ENCODE measurements around the gene POLR2H.
A peak's percentile ranks its signal among the peaks of the same experiment; 100 is the strongest.

POLR2H gene

GRCh38 chr3:184325715-184326369 is 35.7 kb upstream of the POLR2H start:
- DNase-seq: no peak
- H2AK5ac ChIP-seq (ENCODE audit: low read length): no peak overlapping the region
- no peak overlapping the region for H3K4ac ChIP-seq (ENCODE audit: low read depth, low read length)
- no CpG with 5 or more reads among the region's 6 CpGs for WGBS (ENCODE audit: extremely low coverage, insufficient coverage, insufficient read length)
- H2BK120ac ChIP-seq (ENCODE audit: insufficient read depth, low read length, poor library complexity): no peak overlapping the region
- no peak overlapping the region for H3K4me2 ChIP-seq (ENCODE audit: low read length)
- no peak overlapping the region for H3K4me3 ChIP-seq (ENCODE audit: low read depth, low read length)
- no peak overlapping the region for H3K14ac ChIP-seq (ENCODE audit: low read length)
- no peaks in the 10 kb centered on the region for H3K27me3 ChIP-seq (ENCODE audit: insufficient read depth, low read length)
- H4K8ac ChIP-seq (ENCODE audit: low read depth, low read length): no peak overlapping the region
- no peak overlapping the region for H4K12ac ChIP-seq (ENCODE audit: low read depth, low read length)
- H3K9me3 ChIP-seq (ENCODE audit: insufficient read depth, low read depth, low read length): no peaks in the 10 kb centered on the region
- no peaks in the 10 kb centered on the region for H3K4me1 ChIP-seq (ENCODE audit: control insufficient read depth in 1 of 2, insufficient read depth in 2 of 2, low read length in 2 of 2)
- no peak overlapping the region for H2BK12ac ChIP-seq (ENCODE audit: low read length)
- no peaks in the 10 kb centered on the region for H3K79me1 ChIP-seq (ENCODE audit: low read length)
- no peaks in the 10 kb centered on the region for H3K79me2 ChIP-seq (ENCODE audit: control insufficient read depth, insufficient read depth, low read length, poor library complexity)
- no peak overlapping the region for H3K23ac ChIP-seq (ENCODE audit: low read length)
- no peak overlapping the region for H3K18ac ChIP-seq (ENCODE audit: low read length)
- H3K36me3 ChIP-seq (ENCODE audit: control insufficient read depth in 1 of 2, insufficient read depth in 2 of 2, low read length in 2 of 2): peaks cover 79 to 90% of the 10 kb centered on the region in 2 experiments
- no peak overlapping the region for H2BK5ac ChIP-seq (ENCODE audit: low read depth, low read length, poor library complexity)
- H4K91ac ChIP-seq (ENCODE audit: low read depth, low read length): no peak overlapping the region
- no peak overlapping the region for H3K27ac ChIP-seq (ENCODE audit: low read depth, low read length)
- no peak overlapping the region for H3K9ac ChIP-seq (ENCODE audit: low read length)
- H2AFZ ChIP-seq (ENCODE audit: insufficient read depth, low read length, poor library complexity): no peak overlapping the region

- no peak overlapping the region for H2AFZ ChIP-seq (ENCODE audit: insufficient read depth, low read length, poor library complexity)
- peaks cover 6 to 7% of the 10 kb centered on the region in 2 experiments for H3K4me1 ChIP-seq (ENCODE audit: control insufficient read depth in 1 of 2, insufficient read depth in 2 of 2, low read length in 2 of 2)
- no peak overlapping the region for H3K9ac ChIP-seq (ENCODE audit: low read length)
- no peaks in the 10 kb centered on the region for H3K79me2 ChIP-seq (ENCODE audit: control insufficient read depth, insufficient read depth, low read length, poor library complexity)
- no peak for DNase-seq
- no CpG with 5 or more reads among the region's 21 CpGs for WGBS (ENCODE audit: extremely low coverage, insufficient coverage, insufficient read length)
- H2BK120ac ChIP-seq (ENCODE audit: insufficient read depth, low read length, poor library complexity): no peak overlapping the region
- H3K23ac ChIP-seq (ENCODE audit: low read length): no peak overlapping the region
- no peak overlapping the region for H2BK5ac ChIP-seq (ENCODE audit: low read depth, low read length, poor library complexity)
- no peak overlapping the region for H3K4ac ChIP-seq (ENCODE audit: low read depth, low read length)
- H3K27me3 ChIP-seq (ENCODE audit: insufficient read depth, low read length): no peaks in the 10 kb centered on the region
- no peak overlapping the region for H3K14ac ChIP-seq (ENCODE audit: low read length)
- no peak overlapping the region for H3K27ac ChIP-seq (ENCODE audit: low read depth, low read length)
- no peak overlapping the region for H4K8ac ChIP-seq (ENCODE audit: low read depth, low read length)
- no peak overlapping the region for H4K12ac ChIP-seq (ENCODE audit: low read depth, low read length)
- no peak overlapping the region for H3K18ac ChIP-seq (ENCODE audit: low read length)
- H2BK12ac ChIP-seq (ENCODE audit: low read length): no peak overlapping the region
- no peak overlapping the region for H3K4me3 ChIP-seq (ENCODE audit: low read depth, low read length)
- H3K79me1 ChIP-seq (ENCODE audit: low read length): no peaks in the 10 kb centered on the region
- no peak overlapping the region for H4K91ac ChIP-seq (ENCODE audit: low read depth, low read length)
- peaks cover 79 to 91% of the 10 kb centered on the region in 2 experiments for H3K36me3 ChIP-seq (ENCODE audit: control insufficient read depth in 1 of 2, insufficient read depth in 2 of 2, low read length in 2 of 2)
- peaks cover 2% of the 10 kb centered on the region for H3K9me3 ChIP-seq (ENCODE audit: insufficient read depth, low read depth, low read length)
- H3K4me2 ChIP-seq (ENCODE audit: low read length): no peak overlapping the region
- no peak overlapping the region for H2AK5ac ChIP-seq (ENCODE audit: low read length)
Observed at GRCh38 chr3:184327171-184327570, 34.3 kb upstream of the POLR2H start.

DNA sequence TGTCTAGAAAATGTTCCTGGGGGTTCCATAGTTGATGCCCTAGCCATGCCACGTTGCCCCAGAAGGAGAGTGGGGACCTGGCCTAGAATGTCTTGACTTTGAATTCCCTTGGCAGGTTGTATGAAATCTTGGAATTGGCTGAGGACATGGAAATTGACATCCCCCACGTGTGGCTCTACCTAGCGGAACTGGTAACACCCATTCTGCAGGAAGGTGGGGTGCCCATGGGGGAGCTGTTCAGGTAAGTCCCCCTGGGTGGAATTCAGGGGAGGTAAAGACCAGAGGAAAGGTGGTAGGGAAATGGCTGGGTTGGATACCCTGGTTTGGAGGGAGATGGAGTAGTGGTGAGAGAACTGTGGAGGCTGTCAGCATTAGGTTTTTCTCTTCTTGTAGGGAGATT is 33.0 kb upstream of the POLR2H start:
- H4K8ac ChIP-seq (ENCODE audit: low read depth, low read length): no peak overlapping the region
- peaks cover 14 to 15% of the 10 kb centered on the region in 2 experiments for H3K4me1 ChIP-seq (ENCODE audit: control insufficient read depth in 1 of 2, insufficient read depth in 2 of 2, low read length in 2 of 2)
- H3K36me3 ChIP-seq (ENCODE audit: control insufficient read depth in 1 of 2, insufficient read depth in 2 of 2, low read length in 2 of 2): peaks cover 75 to 89% of the 10 kb centered on the region in 2 experiments
- H3K18ac ChIP-seq (ENCODE audit: low read length): no peak overlapping the region
- peaks cover 2% of the 10 kb centered on the region for H3K9me3 ChIP-seq (ENCODE audit: insufficient read depth, low read depth, low read length)
- DNase-seq: no peak
- H2BK120ac ChIP-seq (ENCODE audit: insufficient read depth, low read length, poor library complexity): no peak overlapping the region
- no peaks in the 10 kb centered on the region for H3K27me3 ChIP-seq (ENCODE audit: insufficient read depth, low read length)
- no peak overlapping the region for H2BK12ac ChIP-seq (ENCODE audit: low read length)
- H3K79me2 ChIP-seq (ENCODE audit: control insufficient read depth, insufficient read depth, low read length, poor library complexity): no peaks in the 10 kb centered on the region
- no peak overlapping the region for H3K27ac ChIP-seq (ENCODE audit: low read depth, low read length)
- no peak overlapping the region for H2AFZ ChIP-seq (ENCODE audit: insufficient read depth, low read length, poor library complexity)
- no peak overlapping the region for H3K23ac ChIP-seq (ENCODE audit: low read length)
- H3K14ac ChIP-seq (ENCODE audit: low read length): no peak overlapping the region
- H3K4ac ChIP-seq (ENCODE audit: low read depth, low read length): no peak overlapping the region
- H4K12ac ChIP-seq (ENCODE audit: low read depth, low read length): no peak overlapping the region
- H3K4me3 ChIP-seq (ENCODE audit: low read depth, low read length): no peak overlapping the region
- H3K79me1 ChIP-seq (ENCODE audit: low read length): peaks cover 6% of the 10 kb centered on the region
- no peak overlapping the region for H2AK5ac ChIP-seq (ENCODE audit: low read length)
- H3K4me2 ChIP-seq (ENCODE audit: low read length): no peak overlapping the region
- WGBS (ENCODE audit: extremely low coverage, insufficient coverage, insufficient read length): no CpG with 5 or more reads among the region's 3 CpGs
- no peak overlapping the region for H3K9ac ChIP-seq (ENCODE audit: low read length)
- H4K91ac ChIP-seq (ENCODE audit: low read depth, low read length): no peak overlapping the region
- no peak overlapping the region for H2BK5ac ChIP-seq (ENCODE audit: low read depth, low read length, poor library complexity)

GRCh38 chr3:184332370-184333090 is 29.0 kb upstream of the POLR2H start:
- no CpG with 5 or more reads among the region's 10 CpGs for WGBS (ENCODE audit: extremely low coverage, insufficient coverage, insufficient read length)

More at GRCh38 chr3:184332370-184333090, 29.0 kb upstream of the POLR2H start:
- H3K14ac ChIP-seq (ENCODE audit: low read length): peak overlapping the region; percentile 5
- peak overlapping the region; percentile 25 for H3K4me2 ChIP-seq (ENCODE audit: low read length)
- peak overlapping the region; percentile 66 for H3K27ac ChIP-seq (ENCODE audit: low read depth, low read length)
- H2AFZ ChIP-seq (ENCODE audit: insufficient read depth, low read length, poor library complexity): no peak overlapping the region
- peak overlapping the region; percentile 49 for H2BK5ac ChIP-seq (ENCODE audit: low read depth, low read length, poor library complexity)
- peaks cover 53 to 66% of the 10 kb centered on the region in 2 experiments for H3K36me3 ChIP-seq (ENCODE audit: control insufficient read depth in 1 of 2, insufficient read depth in 2 of 2, low read length in 2 of 2)
- H2BK12ac ChIP-seq (ENCODE audit: low read length): no peak overlapping the region
- H2BK120ac ChIP-seq (ENCODE audit: insufficient read depth, low read length, poor library complexity): no peak overlapping the region
- H3K4ac ChIP-seq (ENCODE audit: low read depth, low read length): no peak overlapping the region
- peak overlapping the region; percentile 10 for H3K18ac ChIP-seq (ENCODE audit: low read length)
- no peak overlapping the region for H4K12ac ChIP-seq (ENCODE audit: low read depth, low read length)
- H3K27me3 ChIP-seq (ENCODE audit: insufficient read depth, low read length): no peaks in the 10 kb centered on the region
- H3K9me3 ChIP-seq (ENCODE audit: insufficient read depth, low read depth, low read length): peaks cover 5% of the 10 kb centered on the region
- H3K23ac ChIP-seq (ENCODE audit: low read length): no peak overlapping the region
- no peak overlapping the region for H3K9ac ChIP-seq (ENCODE audit: low read length)
- peaks cover 9% of the 10 kb centered on the region for H3K79me2 ChIP-seq (ENCODE audit: control insufficient read depth, insufficient read depth, low read length, poor library complexity)
- peaks cover 20% of the 10 kb centered on the region for H3K79me1 ChIP-seq (ENCODE audit: low read length)
- H3K4me3 ChIP-seq (ENCODE audit: low read depth, low read length): no peak overlapping the region
- DNase-seq: peak; percentile 80 to 85
- H4K91ac ChIP-seq (ENCODE audit: low read depth, low read length): peak overlapping the region; percentile 50
- no peak overlapping the region for H2AK5ac ChIP-seq (ENCODE audit: low read length)
- no peak overlapping the region for H4K8ac ChIP-seq (ENCODE audit: low read depth, low read length)
- H3K4me1 ChIP-seq (ENCODE audit: control insufficient read depth in 1 of 2, insufficient read depth in 2 of 2, low read length in 2 of 2): peaks cover 28 to 33% of the 10 kb centered on the region in 2 experiments

Data from trophoblast cell (in vitro differentiated cells and primary cell).